ENCODE results near the gene SAMD15.
"Not testable (repeated sequence)": the region's sequence is repeated elsewhere in the genome, so short reads cannot be mapped to it uniquely, and the experiment has no call there.

Gene SAMD15

DNA sequence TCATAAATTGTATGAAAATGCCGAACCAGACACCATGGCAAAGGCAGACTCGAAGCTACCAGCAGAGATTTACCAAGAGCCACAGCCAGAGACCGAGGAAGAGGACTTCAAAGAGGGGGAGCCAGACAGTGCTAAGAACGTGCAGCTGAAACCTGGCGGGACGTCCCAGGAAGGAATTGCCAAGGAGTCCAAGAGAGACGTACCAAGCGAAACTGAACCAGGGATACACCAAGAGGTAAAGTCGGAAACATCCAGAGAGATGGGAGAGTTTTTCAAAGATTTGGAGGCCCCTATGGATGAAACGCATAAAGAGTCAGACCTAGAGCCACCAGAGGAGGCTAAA, 294 bp downstream of the SAMD15 start:
- DNase-seq = no peak

DNA sequence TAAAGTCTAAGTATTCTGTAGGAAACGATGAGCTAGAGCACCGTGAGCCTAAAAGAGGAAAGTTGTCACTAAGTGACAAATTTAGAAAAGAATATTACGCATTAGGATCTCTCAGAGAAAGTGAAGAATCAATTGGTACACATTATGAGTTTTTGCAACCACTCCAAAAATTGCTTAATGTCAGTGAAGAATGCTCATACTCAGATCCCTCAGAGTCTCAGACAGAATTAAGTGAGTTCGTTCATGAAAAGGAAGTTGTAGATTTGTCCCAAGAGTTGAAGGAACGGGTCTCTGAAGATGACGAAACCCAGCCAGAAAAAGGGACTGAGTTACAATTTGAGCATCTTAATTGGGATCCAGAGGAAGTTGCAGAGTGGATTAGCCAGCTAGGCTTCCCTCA, 1.5 kb downstream of the SAMD15 start:
- DNase-seq = no peak

DNA sequence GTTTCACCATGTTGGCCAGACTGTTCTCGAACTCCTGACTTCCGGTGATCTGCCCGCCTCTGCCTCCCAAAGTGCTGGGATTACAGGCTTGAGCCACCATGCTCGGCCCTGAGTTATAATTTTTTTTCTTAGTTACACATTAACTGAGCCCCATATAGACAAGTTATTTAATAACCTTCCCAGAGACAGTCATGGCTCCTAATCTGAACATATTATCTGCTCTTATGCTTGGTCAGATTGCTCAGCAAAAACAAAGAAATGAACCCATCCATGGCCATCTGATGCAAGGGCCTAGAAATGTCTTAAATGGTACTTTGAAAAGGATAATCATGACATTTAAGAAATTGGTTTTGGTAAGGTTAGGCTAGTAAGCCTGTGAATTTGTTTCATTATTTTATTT, 13.0 kb downstream of the SAMD15 start:
- peak; percentile 62 for DNase-seq

DNA sequence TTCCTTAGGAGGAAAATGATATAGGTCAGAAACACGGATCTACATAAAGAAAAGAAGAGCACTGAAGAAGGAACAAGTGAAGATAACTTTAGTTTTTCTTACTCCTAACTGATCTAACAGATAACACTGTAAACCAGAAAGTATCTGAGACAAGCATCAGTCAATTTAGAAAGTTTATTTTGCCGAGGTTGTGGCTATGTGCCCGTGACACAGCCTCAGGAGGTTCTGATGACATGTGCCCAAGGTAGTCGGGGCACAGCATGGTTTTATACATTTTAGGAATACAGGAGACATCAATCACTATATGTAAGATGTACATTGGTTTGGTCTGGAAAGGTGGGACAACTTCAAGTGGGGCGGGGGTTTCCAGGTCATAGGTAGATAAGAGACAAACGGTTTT, 23.0 kb downstream of the SAMD15 start:
- DNase-seq = no peak

DNA sequence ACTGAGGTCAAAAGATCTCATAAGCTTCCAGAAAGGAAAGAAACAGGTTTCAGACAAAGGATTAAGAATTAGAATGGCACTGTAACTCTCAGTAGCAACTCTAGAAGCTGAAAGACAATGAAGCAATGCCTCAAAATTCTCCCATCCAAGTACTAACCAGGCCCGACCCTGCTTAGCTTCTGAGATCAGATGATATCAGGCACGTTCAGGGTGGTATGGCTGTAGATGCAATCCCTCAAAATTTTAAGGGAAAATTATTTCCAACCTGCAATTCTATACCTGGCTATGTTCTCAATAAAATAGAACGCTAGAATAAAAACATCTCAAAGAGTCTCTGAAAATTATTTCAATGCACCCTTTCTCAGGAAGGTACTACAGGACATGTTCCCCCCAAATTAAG, 26.6 kb downstream of the SAMD15 start:
- no peak for DNase-seq

DNA sequence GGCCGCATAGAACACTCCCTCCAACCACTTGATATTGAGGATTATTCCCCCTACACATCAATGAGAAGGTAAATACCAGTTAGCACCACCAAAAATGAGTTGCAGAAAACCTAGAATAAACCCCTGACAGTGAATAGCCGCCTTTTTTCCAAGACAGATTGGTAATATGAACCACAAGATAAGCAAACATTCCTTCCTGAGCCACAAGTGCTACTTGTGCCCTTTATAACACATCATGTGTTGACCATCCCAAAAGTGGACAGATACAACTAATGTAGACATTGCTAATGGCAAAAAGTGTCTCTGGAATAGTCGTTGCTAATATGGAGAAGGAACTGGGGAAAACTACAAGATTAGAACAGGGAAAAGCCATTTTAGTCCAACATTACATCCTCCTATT, 28.9 kb downstream of the SAMD15 start:
- DNase-seq = no peak

DNA sequence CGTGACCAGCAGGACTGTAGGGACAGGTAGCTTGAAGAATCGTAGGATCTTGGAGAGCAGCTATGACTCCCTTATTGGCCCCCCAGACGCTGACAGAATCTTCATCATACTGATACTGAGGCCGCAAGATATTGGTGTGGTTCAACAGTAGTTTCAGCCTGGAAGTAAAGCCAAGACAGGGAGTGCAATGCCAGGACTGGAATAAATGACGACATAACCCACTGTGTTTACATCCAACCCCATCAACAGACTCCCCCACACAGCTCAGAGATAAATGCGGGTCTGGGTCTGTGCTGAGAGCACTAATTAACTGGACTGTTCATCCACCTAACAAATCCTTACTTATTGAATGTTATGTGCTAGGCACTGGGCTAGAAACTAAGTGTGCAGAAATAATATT, 29.5 kb downstream of the SAMD15 start:
- DNase-seq = no peak

DNA sequence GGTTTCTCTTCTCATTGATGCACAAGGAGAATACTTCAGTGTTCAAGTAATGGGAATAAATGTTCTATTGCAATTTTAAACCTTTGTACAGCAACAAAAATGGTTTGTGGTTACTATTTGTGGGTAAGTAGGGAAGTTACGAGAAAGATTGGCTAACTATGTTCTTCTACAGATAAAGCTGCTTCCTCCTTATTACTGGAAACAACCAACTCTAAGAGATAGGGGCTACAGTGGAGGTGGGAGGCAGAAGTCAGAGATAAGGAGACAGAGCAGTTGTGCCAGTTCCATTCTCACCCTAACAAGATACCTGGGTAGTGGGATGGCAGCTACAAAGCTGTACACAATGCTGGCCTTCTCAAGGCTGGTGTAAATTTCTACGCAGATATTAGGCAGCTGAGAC, 30.0 kb downstream of the SAMD15 start:
- DNase-seq = no peak

DNA sequence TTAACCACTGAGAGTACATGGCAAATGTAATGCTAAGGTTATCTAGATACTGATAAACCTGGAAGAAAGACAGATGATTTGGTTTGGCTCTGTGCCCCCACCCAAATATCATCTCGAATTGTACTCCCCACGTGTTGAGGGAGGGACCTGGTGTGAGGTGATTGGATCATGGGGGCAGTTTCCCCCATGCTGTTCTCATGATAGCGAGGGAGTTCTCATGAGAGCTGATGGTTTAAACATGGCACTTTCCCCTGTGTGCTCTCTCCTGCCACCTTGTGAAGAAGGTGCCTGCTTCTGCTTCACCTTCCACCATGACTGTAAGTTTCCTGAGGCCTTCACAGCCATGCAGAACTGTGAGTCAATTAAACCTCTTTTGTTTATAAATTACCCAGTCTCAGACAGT, 32.0 kb downstream of the SAMD15 start:
- DNase-seq = peak; percentile 37

DNA sequence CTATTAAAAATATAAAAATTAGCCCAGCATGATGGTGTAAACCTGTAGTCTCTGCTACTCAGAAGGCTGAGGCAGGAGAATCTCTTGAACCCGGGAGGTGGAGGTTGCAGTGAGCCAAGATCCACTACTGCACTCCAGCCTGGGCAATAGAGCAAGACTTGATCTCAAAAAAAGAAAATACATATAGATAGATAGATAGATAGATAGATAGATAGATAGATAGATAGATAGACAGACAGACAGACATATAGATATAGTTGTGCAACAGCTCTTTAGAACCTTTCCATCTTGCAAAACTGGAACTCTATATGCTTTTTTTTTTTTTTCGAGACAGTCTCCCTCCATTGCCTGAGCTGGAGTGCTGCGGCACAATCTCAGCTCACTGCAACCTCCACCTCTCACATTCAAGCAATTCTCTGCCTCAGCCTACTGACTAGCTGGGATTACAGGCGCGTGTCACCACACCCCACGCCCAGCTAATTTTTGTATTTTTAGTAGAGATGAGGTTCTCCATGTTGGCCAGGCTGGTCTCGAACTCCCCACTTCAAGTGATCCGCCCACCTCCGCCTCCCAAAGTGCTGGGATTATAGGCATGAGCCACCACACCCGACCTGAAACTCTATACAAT, 38.3 kb downstream of the SAMD15 start:
- DNase-seq = not testable (repeated sequence)

DNA sequence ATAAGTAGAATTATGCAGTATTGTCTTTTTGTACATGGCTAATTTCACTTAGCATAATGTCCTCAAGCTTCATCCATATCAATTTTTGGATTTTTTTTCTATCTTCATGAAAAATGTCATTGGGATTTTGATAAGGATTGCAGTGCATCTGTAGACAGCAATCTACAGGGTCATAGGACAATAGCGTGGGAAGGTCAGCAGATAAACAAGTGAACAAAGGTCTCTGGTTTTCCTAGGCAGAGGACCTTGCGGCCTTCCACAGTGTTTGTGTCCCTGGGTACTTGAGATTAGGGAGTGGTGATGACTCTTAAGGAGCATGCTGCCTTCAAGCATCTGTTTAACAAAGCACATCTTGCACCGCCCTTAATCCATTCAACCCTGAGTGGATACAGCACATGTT, 38.9 kb downstream of the SAMD15 start:
- DNase-seq = not testable (repeated sequence)

DNA sequence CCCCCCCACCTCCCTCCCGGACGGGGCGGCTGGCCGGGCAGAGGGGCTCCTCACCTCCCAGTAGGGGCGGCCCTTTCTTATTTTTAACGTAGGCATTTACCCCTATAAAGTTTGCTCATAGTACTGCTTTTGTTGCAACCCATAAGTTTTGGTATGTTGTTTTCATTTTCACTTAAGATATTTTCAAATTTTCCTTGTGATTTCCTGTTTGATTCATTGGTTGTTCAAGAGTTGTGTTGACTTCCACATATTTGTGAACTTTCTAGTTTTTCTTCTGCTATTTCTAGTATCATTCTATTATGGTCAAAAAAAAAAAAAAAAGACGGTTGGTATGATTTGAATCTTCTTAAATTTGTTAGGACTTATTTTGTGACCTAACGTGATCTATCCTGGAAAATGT, 39.7 kb downstream of the SAMD15 start:
- no peak for DNase-seq

DNA sequence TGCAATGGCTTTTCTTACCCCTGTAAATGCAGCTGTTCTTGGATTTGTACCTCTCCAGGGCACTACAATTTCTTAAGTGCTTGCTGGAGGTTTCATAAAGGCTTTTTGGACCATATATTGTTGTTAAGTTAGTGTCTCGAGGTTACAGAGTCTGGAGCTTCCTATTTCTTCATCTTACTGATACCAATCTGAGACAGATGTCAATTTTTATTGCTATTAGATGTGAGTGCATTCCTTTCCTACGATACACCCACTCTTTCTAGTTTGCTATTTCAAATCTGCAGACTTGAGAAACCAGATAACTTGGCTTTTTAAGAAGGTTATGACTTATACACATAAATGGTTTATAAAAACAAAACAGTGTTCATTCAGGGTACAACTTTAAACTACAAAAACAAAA, 44.0 kb downstream of the SAMD15 start:
- DNase-seq = no peak

DNA sequence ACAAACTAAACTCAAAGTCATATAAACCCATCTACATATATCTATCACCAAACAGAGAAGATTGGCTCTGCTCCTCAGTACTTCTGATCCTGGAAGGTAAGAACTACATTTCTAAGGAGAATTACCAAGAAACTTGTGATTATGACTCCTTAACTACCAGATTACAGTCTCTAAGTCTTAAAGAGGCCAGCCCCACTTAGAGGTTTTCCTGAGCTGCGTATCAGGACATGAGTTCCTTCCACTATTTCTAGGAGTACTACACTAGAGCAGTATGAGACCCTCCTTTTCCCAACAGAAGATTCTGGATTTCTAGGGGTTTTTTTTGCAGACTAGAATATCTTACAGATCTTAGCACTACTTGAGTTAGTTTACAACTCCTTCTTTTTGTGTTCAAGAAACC, 46.2 kb downstream of the SAMD15 start, which contains the start of gene NOXRED1:
Gene NOXRED1 (minus strand): TSS at position 101 of the 400 bp plus-strand sequence. CDS start 634 bp downstream, outside the sequence.
- DNase-seq = no peak

DNA sequence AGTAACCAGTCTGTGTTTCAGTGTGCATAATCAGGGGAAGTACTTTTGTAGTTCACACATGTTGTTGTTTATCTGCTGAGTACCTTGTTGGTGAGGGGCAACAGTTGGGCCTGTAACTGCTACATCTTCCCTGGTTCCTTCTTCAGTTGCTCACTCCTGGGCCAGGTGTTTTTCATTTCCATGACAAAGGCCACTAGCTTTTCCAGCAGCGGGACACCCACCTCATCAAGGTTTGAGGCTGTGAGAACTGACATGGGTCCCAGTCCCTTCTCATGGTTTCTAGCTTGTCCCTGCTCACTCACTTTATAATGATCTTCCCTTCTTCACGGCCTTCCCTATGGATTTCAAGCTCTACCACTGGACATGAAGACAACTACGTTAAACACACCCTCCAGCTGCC, 47.7 kb downstream of the SAMD15 start:
- no peak for DNase-seq

DNA sequence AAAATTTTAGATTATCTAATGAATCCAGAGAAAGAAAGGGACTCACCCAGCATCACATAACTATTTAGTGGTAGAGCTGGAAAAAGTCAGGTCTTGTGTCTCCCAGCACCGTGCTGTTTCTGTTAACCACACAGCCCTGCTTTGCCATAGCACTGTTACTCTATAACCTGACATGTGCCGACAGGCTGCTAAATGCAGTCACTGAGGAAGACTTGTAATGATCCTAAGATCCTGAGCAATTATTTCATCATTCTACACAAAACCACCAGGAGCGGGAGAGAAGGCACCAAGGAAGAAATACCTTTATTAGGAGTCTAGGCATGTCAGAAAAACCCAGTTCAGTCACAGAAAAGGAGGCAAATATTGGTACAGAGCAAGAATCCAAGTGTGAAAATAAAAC, 49.2 kb downstream of the SAMD15 start:
- DNase-seq = no peak

DNA sequence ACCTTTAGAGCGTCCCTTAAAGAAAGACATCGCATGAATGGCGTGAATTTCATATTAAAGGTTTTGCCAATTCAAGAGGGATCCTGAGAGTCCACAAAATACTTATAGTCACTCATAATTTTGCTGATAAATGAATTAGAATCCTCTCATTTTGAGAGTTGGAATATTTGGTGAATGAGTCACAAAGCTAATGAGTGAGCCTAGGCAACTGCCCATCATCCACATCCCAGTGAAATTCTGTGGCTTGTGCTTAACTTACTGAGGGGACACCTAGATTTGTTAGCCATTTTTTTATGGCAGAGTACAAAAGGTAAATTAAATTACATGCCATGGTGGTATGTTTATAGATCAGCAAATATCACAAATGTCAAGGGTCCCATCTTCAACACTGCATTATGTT, 58.9 kb downstream of the SAMD15 start:
- no peak for DNase-seq

DNA sequence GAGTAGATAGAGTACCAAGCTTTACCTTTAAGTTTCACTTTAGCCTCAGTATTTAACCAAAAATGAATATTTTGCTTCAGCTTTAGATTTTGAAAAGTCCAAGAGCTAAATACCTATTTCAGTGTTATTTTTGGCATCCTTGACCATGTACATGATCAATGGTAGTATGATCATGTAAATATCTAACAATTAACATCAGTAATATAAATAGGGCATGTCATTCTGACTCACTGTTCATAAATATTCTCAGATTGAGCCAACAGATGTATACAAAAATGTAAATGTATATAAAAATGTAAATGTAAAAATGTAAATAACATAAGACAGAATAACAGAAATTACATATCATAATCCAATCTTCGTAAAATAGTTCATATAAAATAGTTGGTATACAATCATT, 61.4 kb downstream of the SAMD15 start:
- no peak for DNase-seq

DNA sequence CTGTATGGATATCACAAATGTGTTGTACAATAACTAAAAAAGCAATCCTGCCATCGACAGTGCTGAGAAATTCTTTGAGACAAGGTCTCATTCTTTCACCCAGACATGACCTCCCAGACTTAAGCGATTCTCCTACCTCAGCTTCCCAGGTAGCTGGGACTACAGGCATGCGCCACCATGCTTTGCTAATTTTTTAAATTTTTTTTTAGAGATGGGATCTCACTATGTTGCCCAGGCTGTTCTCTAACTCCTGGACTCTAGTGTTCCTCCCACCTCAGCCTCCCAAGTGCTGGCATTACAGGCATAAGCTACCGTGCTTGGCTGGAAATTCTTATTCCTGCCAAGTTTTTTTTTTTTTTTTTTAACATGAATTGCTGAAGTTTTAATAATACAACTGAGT, 62.7 kb downstream of the SAMD15 start:
- no peak for DNase-seq

Data from DMS53 (cell line).